Psoas muscle (tissue), 8 donors: ENCODE data around the gene PKHD1. TPM values are rescaled to one million over a fixed set of nuclear protein-coding genes. Genes with fewer than 3 reads are reported as not detected.

ENCODE experiments used
- ATAC-seq, 4 donors: fragments of 200-7000 bp; cut with Tn5 transposase; one replicate each; pipeline ENCODE4 v1.9.1; 2020; ENCODE audit warnings: moderate library complexity in 3 of 4, mild to moderate bottlenecking in 2 of 4
- DNase-seq, 2 donors: peaks; one replicate each; pipeline ENCODE4 v3.0.0-alpha.2; 2020
- H3K27ac ChIP-seq: fragments of 200-600 bp; one replicate; pipeline ENCODE4 v1.8.0; 2022
- H3K27me3 ChIP-seq, 3 donors: fragments of 200-600 bp in 1 of 3; one replicate each; pipeline versions ENCODE4 v1.6.1 to v1.8.0; 2013 to 2022; ENCODE audit warnings: low read length in 2 of 3, mild to moderate bottlenecking in 2 of 3, moderate library complexity in 1 of 3; ENCODE audit not compliant: insufficient read depth in 3 of 3
- H3K36me3 ChIP-seq, 2 donors: fragments of 200-600 bp in 1 of 2; one replicate each; pipeline versions ENCODE4 v1.6.1 to v1.8.0; 2013 to 2022; ENCODE audit warnings: low read depth in 1 of 2, mild to moderate bottlenecking in 1 of 2, moderate library complexity in 1 of 2; ENCODE audit not compliant: insufficient read depth in 1 of 2
- H3K4me1 ChIP-seq: fragments of 200-600 bp; one replicate; pipeline ENCODE4 v1.8.0; 2022
- H3K4me3 ChIP-seq: fragments of 200-600 bp; one replicate; pipeline ENCODE4 v1.8.0; 2022; ENCODE audit warnings: mild to moderate bottlenecking
- H3K9me3 ChIP-seq: fragments of 200-600 bp; one replicate; pipeline ENCODE4 v1.8.0; 2022
- WGBS, 3 donors: extraction: QIAGEN DNeasy Blood & Tissue Kit; methylation state at CpG; one replicate each; pipeline versions ENCODE4 v1.1.6 to v1.1.7; 2013; 5-methylcytosine and 5-hydroxymethylcytosine counted together
- intact Hi-C, 2 donors: fragments of 100-400 bp; cut with DNase I; formaldehyde crosslinking; loops; one replicate each; pipeline versions ENCODE4 v1.11.0 to v1.14.2; 2022
- polyA plus RNA-seq, 3 donors: library from polyadenylated mRNA; stranded (reverse); fragments of 200-250 nt; gene quantifications; one replicate each; pipeline ENCODE4 v1.2.3, GENCODE V29; 2013
- total RNA-seq, 4 donors: library from RNA; stranded (reverse); fragmentation: NEBNext Ultra II Directional in 2 of 4; extraction: Animal tissue kit (Norgen Biotek cat#: 25700) in 2 of 4; gene quantifications; one replicate each; pipeline versions ENCODE4 v1.2.1 to v1.2.4, GENCODE V29; 2021 to 2023
- TF ChIP-seq, protein P1 (sequence below): fragments of 200-600 bp; IDR thresholded peaks from one replicate; pipeline ENCODE4 v1.8.0; 2022; ENCODE audit warnings: antibody characterized with exemption
- donor health status: healthy with polysubstance abuse.
- donor health status: DM: no; HTN: no; CAD: no; lungs with moderate emphysema.
- donor health status: Bipolar disorder and iron deficiency.
- donor health status: healthy.
- donor health status: DM: yes; HTN: yes; CAD: no.
- donor health status: DM: no; HTN: no; CAD: no.
- donor health status: DM: no; HTN: no; CAD: no.
- donor health status: DM: yes; HTN: yes; CAD: no.

The PKHD1 gene
- total and polyA plus RNA-seq, 7 donors, result under 0.01 to 0.11 (median 0.02) TPM; not detected in 2

GRCh38 chr6:52126231-52126630 is 38.8 kb upstream of the PKHD1 start:
- no peak for ATAC-seq
- no peaks in the 10 kb centered on the region for H3K27me3 ChIP-seq

GRCh38 chr6:52125572-52125971 is 38.2 kb upstream of the PKHD1 start:
- Histone ChIP-seq H3K36me3 (no peaks in the 10 kb centered on the region), H3K27me3 (no peaks in the 10 kb centered on the region), H3K4me1 (peaks cover 10% of the 10 kb centered on the region), H3K27ac (no peak overlapping the region), H3K9me3 (no peaks in the 10 kb centered on the region), H3K4me3 (no peak overlapping the region)
- ATAC-seq (no peak), DNase-seq (no peak)
- TF ChIP-seq, protein P1, sequence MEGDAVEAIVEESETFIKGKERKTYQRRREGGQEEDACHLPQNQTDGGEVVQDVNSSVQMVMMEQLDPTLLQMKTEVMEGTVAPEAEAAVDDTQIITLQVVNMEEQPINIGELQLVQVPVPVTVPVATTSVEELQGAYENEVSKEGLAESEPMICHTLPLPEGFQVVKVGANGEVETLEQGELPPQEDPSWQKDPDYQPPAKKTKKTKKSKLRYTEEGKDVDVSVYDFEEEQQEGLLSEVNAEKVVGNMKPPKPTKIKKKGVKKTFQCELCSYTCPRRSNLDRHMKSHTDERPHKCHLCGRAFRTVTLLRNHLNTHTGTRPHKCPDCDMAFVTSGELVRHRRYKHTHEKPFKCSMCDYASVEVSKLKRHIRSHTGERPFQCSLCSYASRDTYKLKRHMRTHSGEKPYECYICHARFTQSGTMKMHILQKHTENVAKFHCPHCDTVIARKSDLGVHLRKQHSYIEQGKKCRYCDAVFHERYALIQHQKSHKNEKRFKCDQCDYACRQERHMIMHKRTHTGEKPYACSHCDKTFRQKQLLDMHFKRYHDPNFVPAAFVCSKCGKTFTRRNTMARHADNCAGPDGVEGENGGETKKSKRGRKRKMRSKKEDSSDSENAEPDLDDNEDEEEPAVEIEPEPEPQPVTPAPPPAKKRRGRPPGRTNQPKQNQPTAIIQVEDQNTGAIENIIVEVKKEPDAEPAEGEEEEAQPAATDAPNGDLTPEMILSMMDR, result no peak
- intact Hi-C loops, result no loop called here
- 63 to 73% (median 65%) methylated on average over 1 of the region's 1 CpG for WGBS, 3 donors

More at GRCh38 chr6:52126231-52126630, 38.8 kb upstream of the PKHD1 start:
- intact Hi-C loops, result no loop called here
- no peak overlapping the region for H3K4me3 ChIP-seq
- no peak for DNase-seq
- TF ChIP-seq, protein P1, result no peak
- no peak overlapping the region for H3K27ac ChIP-seq
- H3K36me3 ChIP-seq, result no peaks in the 10 kb centered on the region
- peaks cover 13% of the 10 kb centered on the region for H3K4me1 ChIP-seq
- no peaks in the 10 kb centered on the region for H3K9me3 ChIP-seq

DNA sequence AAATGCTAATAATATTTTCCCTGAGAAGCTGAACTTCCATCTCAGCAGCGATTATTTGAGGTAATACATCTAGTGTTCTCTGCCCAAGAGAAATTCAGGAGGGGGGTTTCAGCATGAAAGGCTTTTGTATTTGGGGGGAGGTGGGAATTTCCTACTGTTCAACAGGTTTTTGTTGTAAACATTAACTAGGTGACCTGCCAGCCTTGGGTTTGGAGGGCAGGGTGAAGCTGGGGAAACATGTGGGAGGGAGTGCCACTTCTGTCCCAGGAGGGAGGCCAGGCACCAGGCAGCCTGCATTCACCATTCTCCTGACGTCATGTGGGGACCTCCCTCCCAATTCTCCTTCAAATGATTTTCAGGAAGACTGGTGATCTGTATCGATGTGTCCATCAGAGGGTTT is 37.7 kb upstream of the PKHD1 start:
- Histone ChIP-seq H3K36me3 (no peaks in the 10 kb centered on the region), H3K27ac (no peak overlapping the region), H3K9me3 (no peaks in the 10 kb centered on the region), H3K4me1 (peaks cover 6% of the 10 kb centered on the region), H3K27me3 (no peaks in the 10 kb centered on the region), H3K4me3 (no peak overlapping the region)
- ATAC-seq, result no peak
- WGBS, 3 donors, result 84 to 88% (median 86%) methylated on average over 3 of the region's 3 CpGs
- intact Hi-C loops, result no loop called here
- no peak for DNase-seq
- TF ChIP-seq, protein P1, result no peak

GRCh38 chr6:52124126-52125121 is 37.0 kb upstream of the PKHD1 start:
- Histone ChIP-seq H3K4me1 (peaks cover 5% of the 10 kb centered on the region), H3K36me3 (no peaks in the 10 kb centered on the region), H3K27me3 (no peaks in the 10 kb centered on the region), H3K4me3 (no peak overlapping the region), H3K27ac (no peak overlapping the region), H3K9me3 (no peaks in the 10 kb centered on the region)
- ATAC-seq (no peak), DNase-seq (no peak)
- intact Hi-C loops, result no loop called here
- WGBS, 3 donors, result 95% methylated on average over 3 of the region's 3 CpGs
- TF ChIP-seq, protein P1, result no peak
